Measurements from ENCODE around the gene NF1. TPM values are rescaled to one million over a fixed set of nuclear protein-coding genes. Genes with fewer than 3 reads are reported as not detected.
"Not testable (repeated sequence)": the region's sequence is repeated elsewhere in the genome, so short reads cannot be mapped to it uniquely, and the experiment has no call there.

The NF1 gene
- total and polyA plus RNA-seq, 2 donors (not counting 1 experiment from before 2014, with no cell fraction given), result 10.8 to 27.7 TPM

- TF ChIP-seq CTCF (IDR thresholded peaks at IDR 0.05), result no peak
- no peak for DNase-seq
- Histone ChIP-seq H3K4me2 (replicated peaks; ENCODE audit: low read depth, low read length, poor library complexity, severe bottlenecking) (no peak overlapping the region), H3K4me1 (ENCODE audit: control insufficient read depth in 2 of 2, insufficient read depth in 2 of 2, low read length in 2 of 2) (no peaks in the 10 kb centered on the region), H4K20me1 (ENCODE audit: control insufficient read depth, insufficient read depth, low read length, poor library complexity, severe bottlenecking) (no peaks in the 10 kb centered on the region), H3K4me3 (ENCODE audit: control extremely low read depth in 1 of 5, extremely low read depth in 1 of 5, insufficient read depth in 1 of 5, low read depth in 2 of 5, low read length in 4 of 5) (no peak overlapping the region), H3K9ac (ENCODE audit: low read length) (no peak overlapping the region), H3K27me3 (replicated peaks in 1 of 4; ENCODE audit: control extremely low read depth in 1 of 4, control insufficient read depth in 3 of 4, insufficient read depth in 4 of 4, low read length in 3 of 4) (no peaks in the 10 kb centered on the region), H2AFZ (ENCODE audit: insufficient read depth, low read depth, low read length, poor library complexity, severe bottlenecking) (no peak overlapping the region), H3K9me3 (ENCODE audit: control extremely low read depth in 1 of 3, control insufficient read depth in 2 of 3, insufficient read depth in 1 of 3, low read length in 2 of 3) (peaks cover 0 to 4% (median 0%) of the 10 kb centered on the region in 3 donors), H3K79me2 (ENCODE audit: control insufficient read depth, insufficient read depth, low read length) (no peaks in the 10 kb centered on the region), H3K36me3 (replicated peaks in 1 of 2; ENCODE audit: control extremely low read depth in 1 of 2, control insufficient read depth in 1 of 2, extremely low read depth in 1 of 2, insufficient read depth in 2 of 2, low read length in 1 of 2) (no peaks in the 10 kb centered on the region), H3K27ac (ENCODE audit: low read length in 2 of 2) (no peak overlapping the region)
- no peak overlapping the region for H3K4me3 Mint-ChIP-seq
- POLR2A ChIA-PET, result no interaction called here
- no peaks in the 10 kb centered on the region for H3K27me3 Mint-ChIP-seq
- intact Hi-C loops (cut with micrococcal nuclease), result no loop called here
- CTCF ChIA-PET, result interaction anchor here (0.7 kb wide), 1 partner anchor 17 kb away, joined by 3 read pairs; no protein-coding TSS in a partner anchor
- no peak overlapping the region for H3K27ac Mint-ChIP-seq
- no peaks in the 10 kb centered on the region for H3K9me3 Mint-ChIP-seq (ENCODE audit: insufficient read depth)
- ATAC-seq (ENCODE audit: low read depth), result no peak
- no peaks in the 10 kb centered on the region for H3K4me1 Mint-ChIP-seq
These were observed 189.1 kb downstream of the NF1 start for GRCh38 chr17:31283841-31284240.

- Histone ChIP-seq H3K4me2 (replicated peaks; ENCODE audit: low read depth, low read length, poor library complexity, severe bottlenecking) (no peak overlapping the region), H3K4me1 (ENCODE audit: control insufficient read depth in 2 of 2, insufficient read depth in 2 of 2, low read length in 2 of 2) (no peaks in the 10 kb centered on the region), H3K4me3 (ENCODE audit: control extremely low read depth in 1 of 5, extremely low read depth in 1 of 5, insufficient read depth in 1 of 5, low read depth in 2 of 5, low read length in 4 of 5) (no peak overlapping the region), H3K27me3 (replicated peaks in 1 of 4; ENCODE audit: control extremely low read depth in 1 of 4, control insufficient read depth in 3 of 4, insufficient read depth in 4 of 4, low read length in 3 of 4) (no peaks in the 10 kb centered on the region), H3K36me3 (replicated peaks in 1 of 2; ENCODE audit: control extremely low read depth in 1 of 2, control insufficient read depth in 1 of 2, extremely low read depth in 1 of 2, insufficient read depth in 2 of 2, low read length in 1 of 2) (no peaks in the 10 kb centered on the region), H3K79me2 (ENCODE audit: control insufficient read depth, insufficient read depth, low read length) (no peaks in the 10 kb centered on the region), H2AFZ (ENCODE audit: insufficient read depth, low read depth, low read length, poor library complexity, severe bottlenecking) (no peak overlapping the region), H3K27ac (ENCODE audit: low read length in 2 of 2) (no peak overlapping the region), H4K20me1 (ENCODE audit: control insufficient read depth, insufficient read depth, low read length, poor library complexity, severe bottlenecking) (no peaks in the 10 kb centered on the region), H3K9me3 (ENCODE audit: control extremely low read depth in 1 of 3, control insufficient read depth in 2 of 3, insufficient read depth in 1 of 3, low read length in 2 of 3) (peaks cover 0 to 4% (median 0%) of the 10 kb centered on the region in 3 donors), H3K9ac (ENCODE audit: low read length) (no peak overlapping the region)
- ATAC-seq (ENCODE audit: low read depth) (no peak), DNase-seq (no peak)
- intact Hi-C loops (cut with micrococcal nuclease), result no loop called here
- ChIA-PET POLR2A (interaction anchor here (1.4 kb wide), 1 partner anchor 20 kb away, joined by 3 read pairs; no protein-coding TSS in a partner anchor), CTCF (interaction anchor here (0.8 kb wide), 1 partner anchor 20 kb away, joined by 5 read pairs; no protein-coding TSS in a partner anchor)
- H3K27ac Mint-ChIP-seq, result no peak overlapping the region
- H3K27me3 Mint-ChIP-seq, result no peaks in the 10 kb centered on the region
- no CpG with 5 or more reads among the region's 1 CpG for WGBS (ENCODE audit: insufficient coverage)
- TF ChIP-seq EZH2 (IDR thresholded peaks at IDR 0.05; ENCODE audit: borderline replicate concordance, insufficient read depth, low read depth, low read length, poor library complexity, severe bottlenecking) (no peak), CTCF (IDR thresholded peaks at IDR 0.05) (no peak)
- no peaks in the 10 kb centered on the region for H3K4me1 Mint-ChIP-seq
- no peak overlapping the region for H3K4me3 Mint-ChIP-seq
- no peaks in the 10 kb centered on the region for H3K9me3 Mint-ChIP-seq (ENCODE audit: insufficient read depth)
These were observed 191.8 kb downstream of the NF1 start for GRCh38 chr17:31286587-31286986.

- H3K79me2 ChIP-seq (ENCODE audit: control insufficient read depth, insufficient read depth, low read length); H3K4me3 Mint-ChIP-seq; H3K27me3 Mint-ChIP-seq; H3K36me3 ChIP-seq (replicated peaks in 1 of 2; ENCODE audit: control extremely low read depth in 1 of 2, control insufficient read depth in 1 of 2, extremely low read depth in 1 of 2, insufficient read depth in 2 of 2, low read length in 1 of 2); H3K9me3 Mint-ChIP-seq (ENCODE audit: insufficient read depth); H4K20me1 ChIP-seq (ENCODE audit: control insufficient read depth, insufficient read depth, low read length, poor library complexity, severe bottlenecking); POLR2A ChIA-PET; intact Hi-C loops (cut with micrococcal nuclease); H3K27ac ChIP-seq (ENCODE audit: low read length in 2 of 2); ATAC-seq (ENCODE audit: low read depth); H3K27me3 ChIP-seq (replicated peaks in 1 of 4; ENCODE audit: control extremely low read depth in 1 of 4, control insufficient read depth in 3 of 4, insufficient read depth in 4 of 4, low read length in 3 of 4); H3K4me1 Mint-ChIP-seq; H3K9me3 ChIP-seq (ENCODE audit: control extremely low read depth in 1 of 3, control insufficient read depth in 2 of 3, insufficient read depth in 1 of 3, low read length in 2 of 3); H2AFZ ChIP-seq (ENCODE audit: insufficient read depth, low read depth, low read length, poor library complexity, severe bottlenecking); H3K4me3 ChIP-seq (ENCODE audit: control extremely low read depth in 1 of 5, extremely low read depth in 1 of 5, insufficient read depth in 1 of 5, low read depth in 2 of 5, low read length in 4 of 5); DNase-seq; CTCF ChIA-PET; H3K9ac ChIP-seq (ENCODE audit: low read length); H3K4me2 ChIP-seq (replicated peaks; ENCODE audit: low read depth, low read length, poor library complexity, severe bottlenecking); H3K4me1 ChIP-seq (ENCODE audit: control insufficient read depth in 2 of 2, insufficient read depth in 2 of 2, low read length in 2 of 2); H3K27ac Mint-ChIP-seq: not testable (repeated sequence)
- no CpG with 5 or more reads among the region's 1 CpG for WGBS (ENCODE audit: insufficient coverage)
These were observed 193.2 kb downstream of the NF1 start for GRCh38 chr17:31287932-31288331.
